SKM-1 treated with dmso at 0.1 percent for 144 hours (cell line): ENCODE data around the gene RDM1.

Experiments
- DNase-seq: peaks from one replicate; lab custom pipeline; 2025; ENCODE audit not compliant: unreplicated experiment; lab: John Stamatoyannopoulos, UW

RDM1 gene

DNA sequence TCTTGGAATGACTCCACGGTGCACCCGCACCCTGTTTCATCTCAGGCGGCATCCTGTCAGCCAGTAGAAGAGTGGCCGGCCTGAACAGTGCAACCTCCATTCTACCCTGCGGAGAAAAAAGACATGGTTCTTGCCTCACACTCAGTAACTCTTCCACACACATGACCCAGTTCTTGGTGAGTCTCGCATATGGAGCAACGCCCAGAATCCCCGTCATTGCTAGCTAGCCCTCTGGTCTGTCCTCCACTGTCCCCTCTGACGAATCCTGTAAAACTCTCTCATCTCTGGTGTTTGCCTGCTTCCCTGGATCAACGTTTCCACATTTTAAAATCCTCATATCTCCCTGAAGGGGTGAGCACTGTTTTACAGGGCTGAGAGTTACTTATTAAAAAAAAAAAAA, 4.2 kb upstream of the RDM1 start:
- DNase-seq = no peak

DNA sequence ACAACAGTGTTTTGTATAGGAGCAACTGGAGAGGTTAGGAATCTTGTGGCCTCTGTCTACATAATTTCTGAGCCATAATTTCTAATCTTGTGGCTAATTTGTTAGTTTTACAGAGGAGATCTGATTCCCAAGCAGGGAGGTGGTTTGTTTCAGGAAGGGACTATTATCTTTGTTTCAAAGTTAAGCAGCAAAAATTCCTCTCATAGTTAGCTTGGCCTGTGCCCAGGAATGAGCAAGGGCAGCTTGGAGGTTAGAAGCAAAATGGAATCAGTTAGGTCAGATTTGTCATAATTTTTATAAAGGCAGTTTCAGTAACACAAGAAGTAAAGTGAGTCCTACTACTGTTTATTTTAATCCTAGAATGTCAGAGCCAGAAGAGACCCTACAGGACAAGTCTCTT, 2.0 kb upstream of the RDM1 start:
- DNase-seq = no peak

DNA sequence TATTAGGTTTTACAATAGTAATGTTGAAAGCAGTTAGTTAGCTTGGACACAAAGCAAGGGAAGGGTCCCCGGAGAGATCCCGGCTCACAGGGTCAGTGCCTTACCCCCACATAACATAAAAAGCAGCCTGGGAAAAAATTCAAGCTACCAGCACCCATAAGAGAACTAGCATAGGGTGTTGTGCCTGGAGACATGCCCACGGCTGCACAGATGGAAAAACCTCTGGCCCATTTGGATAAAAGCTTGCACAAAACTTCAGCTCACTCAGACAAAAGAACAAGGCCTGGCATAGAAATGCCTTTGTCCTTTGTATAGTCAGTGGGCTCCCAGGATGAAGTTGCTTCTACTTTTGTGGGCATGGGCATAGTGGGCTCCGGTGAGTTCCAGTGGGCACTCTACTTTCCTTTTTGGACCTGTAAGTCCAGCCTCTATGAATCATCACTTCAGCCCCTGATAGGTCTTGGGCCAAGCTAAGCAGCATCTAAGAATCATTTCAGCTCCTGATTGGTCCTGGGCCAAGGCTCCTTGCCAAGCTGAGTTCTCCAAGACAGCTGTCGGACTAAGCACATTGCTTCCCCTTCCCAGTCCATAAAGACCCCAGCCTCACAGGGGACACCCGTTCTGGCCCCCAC, 1.3 kb upstream of the RDM1 start:
- no peak for DNase-seq

- DNase-seq = no peak
Observed at GRCh38 chr17:35927714-35928113, 2.9 kb downstream of the RDM1 start.

DNA sequence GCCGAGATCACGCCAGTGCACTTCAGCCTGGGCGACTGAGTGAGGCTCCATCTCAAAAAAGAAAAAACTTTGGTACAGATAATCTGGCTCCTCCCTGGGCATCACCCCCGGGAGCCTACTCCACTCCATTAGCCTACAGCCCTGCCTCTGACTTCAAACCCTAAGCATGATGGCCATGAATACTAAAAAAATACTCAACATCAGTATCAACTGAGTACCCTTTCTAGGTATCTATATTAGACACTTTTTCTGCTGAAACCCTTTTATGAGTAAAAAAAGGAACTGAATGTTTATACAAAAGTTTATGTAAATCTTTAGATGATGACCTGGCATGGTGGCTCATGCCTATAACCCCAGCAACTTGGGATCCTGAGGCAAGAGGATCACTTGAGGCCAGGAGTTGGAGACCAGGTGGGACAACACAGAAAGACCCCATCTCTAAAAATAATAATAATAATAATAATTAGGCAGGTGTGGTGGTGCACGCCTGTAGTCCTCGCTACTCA, 6.9 kb downstream of the RDM1 start:
- DNase-seq = no peak

DNA sequence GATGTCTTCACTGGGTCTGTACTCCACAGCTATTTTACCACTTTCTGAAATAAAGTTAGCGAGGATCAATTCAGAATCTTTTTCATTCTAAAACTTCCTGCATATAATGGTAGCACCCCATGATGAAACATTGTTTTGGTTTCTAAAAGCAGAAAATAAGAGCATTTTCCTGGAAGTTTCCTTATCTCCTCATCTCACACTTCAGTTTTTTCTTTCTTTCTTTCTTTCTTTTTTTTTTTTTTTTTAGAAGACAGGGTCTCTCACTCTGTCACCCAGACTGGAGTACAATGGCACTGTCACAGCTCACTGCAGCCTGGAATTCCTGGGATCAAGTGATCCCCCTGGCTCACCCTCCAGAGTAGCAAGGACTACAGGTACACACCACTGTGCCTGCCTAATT, 10.3 kb downstream of the RDM1 start:
- no peak for DNase-seq

DNA sequence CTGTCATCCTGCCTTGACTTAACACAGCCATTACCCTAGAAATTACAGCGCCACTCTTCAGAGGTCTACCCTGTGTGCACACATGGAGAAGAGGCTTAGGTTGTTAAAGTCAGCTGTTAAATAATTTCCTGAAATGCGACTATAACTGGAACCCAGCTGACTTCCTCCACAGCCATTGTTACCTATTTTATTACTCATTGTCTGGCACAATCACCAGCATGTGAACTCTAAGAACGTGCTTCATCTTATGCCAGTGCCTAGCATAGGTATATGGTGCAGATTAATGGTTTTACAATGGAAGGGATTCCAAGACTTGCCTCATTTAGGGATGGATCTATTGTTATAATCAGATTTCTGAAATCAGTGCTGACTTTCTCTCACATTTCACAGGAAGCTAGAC, 11.9 kb downstream of the RDM1 start:
- no peak for DNase-seq

- no peak for DNase-seq
Observed at GRCh38 chr17:35917519-35918213, 12.9 kb downstream of the RDM1 start.

DNA sequence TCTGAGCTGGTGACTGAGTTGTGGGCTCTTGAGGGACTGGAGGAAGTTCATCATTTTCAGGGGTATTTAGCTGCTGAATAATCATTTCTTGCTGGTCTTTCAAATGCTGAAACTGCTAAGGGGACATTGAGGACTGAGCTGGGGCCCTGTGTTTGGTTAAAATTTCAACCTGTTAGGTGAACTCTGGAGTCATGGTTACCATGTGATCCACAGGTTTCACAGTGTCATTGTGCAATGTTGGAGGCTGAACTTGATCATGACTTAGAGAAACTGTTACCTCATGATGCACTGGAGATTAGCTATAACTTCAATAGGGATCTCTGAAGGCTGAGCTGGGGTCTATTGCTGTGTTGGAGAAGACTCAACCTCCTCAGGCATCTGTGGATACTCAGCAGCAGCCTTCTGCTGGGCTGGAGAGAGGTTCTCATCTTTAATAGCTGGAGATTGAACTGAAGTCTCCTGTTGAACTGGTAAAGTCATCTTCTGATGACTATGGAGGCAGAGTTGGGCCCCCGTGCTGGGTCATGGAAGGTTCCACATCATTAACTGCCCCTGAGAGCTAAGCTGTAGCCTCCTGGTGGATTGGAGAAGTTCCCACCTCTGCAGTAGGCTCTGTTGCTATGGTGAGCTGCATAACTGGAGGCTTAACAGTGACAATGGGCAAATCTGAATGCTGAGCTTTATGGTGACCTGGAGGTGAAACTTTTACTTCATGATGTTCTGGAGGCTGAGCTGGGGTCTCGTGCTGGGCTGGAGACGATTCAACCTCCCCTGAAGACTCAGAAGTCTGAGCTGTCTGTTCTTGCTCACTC, 15.2 kb downstream of the RDM1 start:
- DNase-seq = no peak

DNA sequence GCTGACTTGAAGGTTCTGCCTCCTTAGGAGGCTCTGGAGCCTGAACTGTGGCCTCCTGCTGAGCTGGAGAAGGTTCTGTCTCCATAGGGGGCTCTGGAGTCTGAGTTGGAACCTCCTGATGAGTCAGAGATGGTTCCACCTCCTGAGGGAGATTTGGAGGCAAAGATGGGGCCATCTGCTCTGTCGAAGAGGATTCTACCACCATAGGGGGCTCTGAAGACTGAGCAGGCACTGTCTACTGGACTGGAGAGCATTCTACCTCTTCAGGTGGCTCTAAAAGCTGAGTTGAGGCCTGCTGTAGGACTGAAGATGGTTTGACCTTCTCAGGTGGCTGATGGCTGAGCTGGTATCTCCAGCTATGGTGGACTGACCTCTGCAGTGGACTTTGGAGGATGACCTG, 16.2 kb downstream of the RDM1 start:
- DNase-seq = no peak

DNA sequence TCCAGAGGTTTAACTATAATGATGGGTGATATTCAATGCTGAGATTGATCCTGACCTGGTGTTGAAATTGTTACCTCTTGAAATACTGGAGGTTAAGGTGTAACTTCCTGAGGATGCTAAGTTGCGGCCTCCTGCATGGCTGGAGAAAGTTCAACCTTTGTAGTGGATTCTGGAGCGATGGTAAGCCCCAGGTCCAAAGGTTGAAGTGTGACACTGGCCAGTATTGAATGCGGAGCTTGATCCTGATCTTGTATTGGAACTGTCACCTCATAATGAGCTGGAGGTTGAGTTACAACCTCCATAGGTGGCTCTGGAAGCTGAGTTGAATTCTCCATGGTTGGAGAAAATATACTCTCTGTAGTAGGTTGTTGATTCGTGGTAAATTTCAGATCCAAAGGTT, 17.0 kb downstream of the RDM1 start:
- DNase-seq = no peak

GRCh38 chr17:35912942-35913341, 17.6 kb downstream of the RDM1 start:
- no peak for DNase-seq

DNA sequence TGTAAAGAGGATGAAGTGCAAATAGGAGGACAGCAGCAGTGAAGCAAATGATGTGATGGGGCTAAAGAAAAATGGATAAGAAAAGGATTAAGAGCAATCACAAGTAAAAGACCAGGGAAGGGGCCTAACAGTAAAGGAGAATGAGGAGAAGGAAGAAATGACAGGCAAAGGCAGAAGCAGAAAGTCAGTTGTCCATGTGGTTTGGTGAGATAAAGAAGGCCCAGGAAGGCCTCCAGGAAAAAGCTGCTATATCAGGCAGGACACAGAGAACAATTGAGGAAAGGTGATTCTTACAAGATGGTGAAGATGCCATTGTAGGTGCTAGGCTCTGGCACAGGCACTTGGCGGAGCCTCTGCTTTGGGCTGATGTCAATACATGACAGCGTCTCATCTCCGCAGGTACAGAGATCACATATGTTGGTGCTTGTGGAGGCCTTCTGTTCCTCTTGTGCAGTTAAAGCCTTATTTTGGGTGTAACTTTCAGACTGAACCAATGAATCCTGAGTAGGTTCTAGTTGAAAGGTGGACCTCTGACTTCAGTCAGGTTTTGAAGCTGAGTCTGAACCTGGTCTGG, 18.1 kb downstream of the RDM1 start:
- no peak for DNase-seq

DNA sequence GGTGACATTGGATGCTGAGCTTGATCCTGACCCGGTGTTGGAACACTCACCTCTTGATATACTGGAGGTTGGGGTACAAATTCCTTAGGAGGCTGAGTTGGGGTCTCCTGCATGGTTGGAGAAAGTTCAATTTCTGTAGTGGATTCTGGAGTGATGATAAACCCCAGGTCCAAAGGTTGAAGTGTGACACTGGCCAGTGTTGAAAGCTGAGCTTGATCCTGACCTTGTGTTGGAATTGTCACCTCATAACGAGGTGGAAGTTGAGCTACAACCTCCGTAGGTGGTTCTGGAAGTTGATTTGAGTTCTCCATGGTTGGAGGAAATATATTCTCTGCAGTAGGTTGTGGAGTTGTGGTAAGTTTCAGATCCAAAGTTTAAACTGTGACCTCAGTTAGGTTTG, 21.2 kb downstream of the RDM1 start:
- DNase-seq = no peak

DNA sequence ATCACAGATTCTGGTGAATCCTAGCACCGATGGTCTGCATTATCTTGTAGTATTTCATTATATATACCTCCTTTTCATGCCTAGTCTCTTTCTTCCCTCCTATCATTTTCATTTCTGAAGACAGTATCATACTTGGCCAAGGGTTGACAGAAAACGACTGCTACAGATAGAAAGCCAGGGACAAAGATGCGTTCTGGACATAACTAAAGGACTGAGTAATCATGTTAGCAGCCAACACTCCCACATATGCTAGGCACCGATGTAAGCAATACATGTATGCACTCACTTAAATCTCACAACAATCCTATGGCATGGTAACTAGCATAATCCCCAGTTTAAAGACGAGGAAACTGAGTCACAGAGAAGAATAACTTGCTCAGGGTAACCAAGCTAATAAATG, 22.9 kb downstream of the RDM1 start:
- DNase-seq = no peak

DNA sequence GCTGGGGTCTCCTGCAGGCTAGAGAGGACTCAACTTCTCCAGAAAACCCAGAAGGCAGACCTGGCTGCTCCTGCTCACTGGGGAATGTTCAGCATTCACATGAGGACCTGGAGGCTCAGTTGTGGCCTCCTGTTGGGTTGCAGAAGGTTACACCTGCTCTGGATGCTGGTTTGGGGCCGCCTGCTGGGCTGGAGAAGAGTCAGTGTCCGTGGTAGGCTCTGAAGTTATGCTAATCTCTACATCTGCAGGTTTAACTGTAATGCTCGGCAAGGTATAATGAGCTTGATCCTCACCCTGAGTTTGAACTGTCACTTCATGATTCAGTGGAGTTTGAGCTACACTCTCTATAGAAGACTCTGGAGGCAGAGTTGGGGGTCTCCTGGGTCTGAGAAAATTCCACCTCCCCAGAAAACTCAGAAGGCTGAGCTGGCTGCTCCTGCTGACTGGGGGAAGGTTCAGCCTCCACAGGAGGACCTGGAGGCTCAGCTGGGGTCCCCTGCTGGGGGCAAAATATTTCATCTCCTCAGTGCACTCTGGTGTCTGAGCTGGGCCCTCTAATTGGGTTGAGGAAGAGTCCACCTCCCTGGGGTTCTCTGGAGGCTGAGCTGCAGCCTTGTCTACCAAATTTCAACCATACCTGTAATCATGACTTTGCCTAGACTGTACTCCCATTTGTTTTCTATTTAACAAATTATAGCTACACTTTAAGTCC, 23.5 kb downstream of the RDM1 start:
- DNase-seq = no peak

DNA sequence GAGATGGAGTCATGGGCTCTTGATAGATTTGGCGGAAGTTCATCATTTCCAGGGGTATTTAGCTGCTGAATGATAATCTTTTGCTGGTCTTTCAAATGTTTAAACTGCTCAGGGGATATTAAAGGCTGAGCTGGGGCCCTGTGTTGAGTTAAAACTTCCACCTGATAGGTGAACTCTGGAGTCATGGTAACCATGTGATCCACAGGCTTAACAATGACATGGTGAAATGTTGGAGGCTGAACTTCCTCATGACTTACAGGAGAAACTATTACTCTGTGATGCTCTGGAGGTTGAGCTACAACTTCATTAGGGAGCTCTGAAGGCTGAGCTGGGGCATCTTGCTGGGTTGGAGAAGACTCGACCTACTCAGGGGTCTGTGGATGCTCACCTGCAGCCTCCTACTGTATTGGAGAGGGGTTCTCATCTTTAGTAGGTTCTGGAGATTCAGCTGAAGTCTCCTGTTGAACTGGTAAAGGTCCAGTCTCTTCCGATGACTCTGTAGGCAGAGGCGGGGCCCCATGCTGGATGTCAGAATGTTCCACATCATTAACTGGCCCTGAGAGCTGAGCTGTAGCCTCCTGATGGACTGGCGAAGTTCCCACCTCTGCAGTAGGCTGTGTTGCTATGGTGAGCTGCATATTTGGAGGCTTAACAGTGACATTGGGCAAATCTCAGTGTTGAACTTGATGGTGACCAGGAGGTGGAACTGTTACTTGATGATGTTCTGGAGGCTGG, 24.2 kb downstream of the RDM1 start:
- no peak for DNase-seq

DNA sequence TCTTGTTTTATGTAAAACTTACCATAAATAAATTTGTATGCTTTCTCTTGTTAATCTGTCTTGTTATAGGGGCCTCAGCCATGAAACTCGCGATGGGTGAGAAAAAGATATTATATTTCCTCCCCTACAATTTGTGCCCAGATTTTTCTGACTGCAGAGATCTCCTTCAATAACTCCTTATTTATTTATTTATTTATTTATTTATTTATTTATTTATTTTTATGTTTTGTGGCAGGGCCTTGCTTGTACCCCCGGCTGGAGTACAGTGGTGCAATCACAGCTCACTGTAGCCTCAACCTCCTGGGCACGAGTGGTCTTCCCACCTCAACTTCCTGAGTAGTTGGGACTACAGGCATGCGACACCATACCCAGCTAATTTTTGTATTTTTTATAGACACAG, 27.1 kb downstream of the RDM1 start:
- DNase-seq = no peak

GRCh38 chr17:35901631-35902175, 28.9 kb downstream of the RDM1 start:
- DNase-seq = no peak
